ENCODE measurements around the gene ADAM29.

ADAM29 gene

DNA sequence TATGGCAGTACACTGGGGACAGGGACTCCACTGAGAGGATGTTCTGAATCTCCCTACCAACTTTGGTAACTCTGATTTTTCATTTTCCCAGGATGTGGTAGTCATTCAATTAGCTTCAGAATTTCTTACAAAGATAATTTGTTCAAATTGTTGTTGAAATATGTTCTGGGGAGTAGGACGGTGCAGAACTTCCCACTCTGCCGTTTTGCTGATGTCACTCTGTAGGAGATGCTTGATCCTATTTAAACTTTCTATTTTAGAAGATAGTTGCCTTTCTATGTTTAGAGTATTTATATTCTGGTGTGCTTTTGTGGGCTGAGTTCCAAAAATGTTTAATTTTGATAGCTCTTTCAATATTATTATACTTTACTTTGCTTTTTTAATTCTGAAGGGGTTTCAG, 55.2 kb downstream of the ADAM29 start:
- ATAC-seq, result no peak
- TF ChIP-seq GLIS3 (CRISPR knock-in tag; IDR thresholded peaks at IDR 0.05), result no peak
- TF ChIP-seq PPARA (CRISPR knock-in tag; IDR thresholded peaks at IDR 0.05; ENCODE audit: borderline replicate concordance), result no peak
- no peak for TF ChIP-seq ISL1 (CRISPR knock-in tag; IDR thresholded peaks at IDR 0.05)
- no peak for TF ChIP-seq RARB (CRISPR knock-in tag; IDR thresholded peaks at IDR 0.05)
- TF ChIP-seq ZNF565 (CRISPR knock-in tag; conservative IDR thresholded peaks at IDR 0.05; ENCODE audit: low read depth), result no peak
- TF ChIP-seq, protein P1, sequence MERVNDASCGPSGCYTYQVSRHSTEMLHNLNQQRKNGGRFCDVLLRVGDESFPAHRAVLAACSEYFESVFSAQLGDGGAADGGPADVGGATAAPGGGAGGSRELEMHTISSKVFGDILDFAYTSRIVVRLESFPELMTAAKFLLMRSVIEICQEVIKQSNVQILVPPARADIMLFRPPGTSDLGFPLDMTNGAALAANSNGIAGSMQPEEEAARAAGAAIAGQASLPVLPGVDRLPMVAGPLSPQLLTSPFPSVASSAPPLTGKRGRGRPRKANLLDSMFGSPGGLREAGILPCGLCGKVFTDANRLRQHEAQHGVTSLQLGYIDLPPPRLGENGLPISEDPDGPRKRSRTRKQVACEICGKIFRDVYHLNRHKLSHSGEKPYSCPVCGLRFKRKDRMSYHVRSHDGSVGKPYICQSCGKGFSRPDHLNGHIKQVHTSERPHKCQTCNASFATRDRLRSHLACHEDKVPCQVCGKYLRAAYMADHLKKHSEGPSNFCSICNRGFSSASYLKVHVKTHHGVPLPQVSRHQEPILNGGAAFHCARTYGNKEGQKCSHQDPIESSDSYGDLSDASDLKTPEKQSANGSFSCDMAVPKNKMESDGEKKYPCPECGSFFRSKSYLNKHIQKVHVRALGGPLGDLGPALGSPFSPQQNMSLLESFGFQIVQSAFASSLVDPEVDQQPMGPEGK (CRISPR knock-in tag; IDR thresholded peaks at IDR 0.05; ENCODE audit: borderline replicate concordance), result no peak
- no peak for TF ChIP-seq BACH2 (CRISPR knock-in tag; IDR thresholded peaks at IDR 0.05; ENCODE audit: borderline replicate concordance)
- TF ChIP-seq, protein P2, sequence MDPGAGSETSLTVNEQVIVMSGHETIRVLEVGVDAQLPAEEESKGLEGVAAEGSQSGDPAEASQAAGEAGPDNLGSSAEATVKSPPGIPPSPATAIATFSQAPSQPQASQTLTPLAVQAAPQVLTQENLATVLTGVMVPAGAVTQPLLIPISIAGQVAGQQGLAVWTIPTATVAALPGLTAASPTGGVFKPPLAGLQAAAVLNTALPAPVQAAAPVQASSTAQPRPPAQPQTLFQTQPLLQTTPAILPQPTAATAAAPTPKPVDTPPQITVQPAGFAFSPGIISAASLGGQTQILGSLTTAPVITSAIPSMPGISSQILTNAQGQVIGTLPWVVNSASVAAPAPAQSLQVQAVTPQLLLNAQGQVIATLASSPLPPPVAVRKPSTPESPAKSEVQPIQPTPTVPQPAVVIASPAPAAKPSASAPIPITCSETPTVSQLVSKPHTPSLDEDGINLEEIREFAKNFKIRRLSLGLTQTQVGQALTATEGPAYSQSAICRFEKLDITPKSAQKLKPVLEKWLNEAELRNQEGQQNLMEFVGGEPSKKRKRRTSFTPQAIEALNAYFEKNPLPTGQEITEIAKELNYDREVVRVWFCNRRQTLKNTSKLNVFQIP (CRISPR knock-in tag; IDR thresholded peaks at IDR 0.05; ENCODE audit: borderline replicate concordance, low read depth), result no peak
- TF ChIP-seq ZC3H10 (CRISPR knock-in tag; IDR thresholded peaks at IDR 0.05), result no peak
- TF ChIP-seq, protein P3, sequence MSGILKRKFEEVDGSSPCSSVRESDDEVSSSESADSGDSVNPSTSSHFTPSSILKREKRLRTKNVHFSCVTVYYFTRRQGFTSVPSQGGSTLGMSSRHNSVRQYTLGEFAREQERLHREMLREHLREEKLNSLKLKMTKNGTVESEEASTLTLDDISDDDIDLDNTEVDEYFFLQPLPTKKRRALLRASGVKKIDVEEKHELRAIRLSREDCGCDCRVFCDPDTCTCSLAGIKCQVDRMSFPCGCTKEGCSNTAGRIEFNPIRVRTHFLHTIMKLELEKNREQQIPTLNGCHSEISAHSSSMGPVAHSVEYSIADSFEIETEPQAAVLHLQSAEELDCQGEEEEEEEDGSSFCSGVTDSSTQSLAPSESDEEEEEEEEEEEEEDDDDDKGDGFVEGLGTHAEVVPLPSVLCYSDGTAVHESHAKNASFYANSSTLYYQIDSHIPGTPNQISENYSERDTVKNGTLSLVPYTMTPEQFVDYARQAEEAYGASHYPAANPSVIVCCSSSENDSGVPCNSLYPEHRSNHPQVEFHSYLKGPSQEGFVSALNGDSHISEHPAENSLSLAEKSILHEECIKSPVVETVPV (CRISPR knock-in tag; IDR thresholded peaks at IDR 0.05), result no peak
- TF ChIP-seq, protein P4, sequence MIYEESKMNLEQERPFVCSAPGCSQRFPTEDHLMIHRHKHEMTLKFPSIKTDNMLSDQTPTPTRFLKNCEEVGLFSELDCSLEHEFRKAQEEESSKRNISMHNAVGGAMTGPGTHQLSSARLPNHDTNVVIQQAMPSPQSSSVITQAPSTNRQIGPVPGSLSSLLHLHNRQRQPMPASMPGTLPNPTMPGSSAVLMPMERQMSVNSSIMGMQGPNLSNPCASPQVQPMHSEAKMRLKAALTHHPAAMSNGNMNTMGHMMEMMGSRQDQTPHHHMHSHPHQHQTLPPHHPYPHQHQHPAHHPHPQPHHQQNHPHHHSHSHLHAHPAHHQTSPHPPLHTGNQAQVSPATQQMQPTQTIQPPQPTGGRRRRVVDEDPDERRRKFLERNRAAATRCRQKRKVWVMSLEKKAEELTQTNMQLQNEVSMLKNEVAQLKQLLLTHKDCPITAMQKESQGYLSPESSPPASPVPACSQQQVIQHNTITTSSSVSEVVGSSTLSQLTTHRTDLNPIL (CRISPR knock-in tag; IDR thresholded peaks at IDR 0.05; ENCODE audit: low read depth), result no peak
- TF ChIP-seq ZFP30 (CRISPR knock-in tag; IDR thresholded peaks at IDR 0.05), result no peak
- TF ChIP-seq, protein P5, sequence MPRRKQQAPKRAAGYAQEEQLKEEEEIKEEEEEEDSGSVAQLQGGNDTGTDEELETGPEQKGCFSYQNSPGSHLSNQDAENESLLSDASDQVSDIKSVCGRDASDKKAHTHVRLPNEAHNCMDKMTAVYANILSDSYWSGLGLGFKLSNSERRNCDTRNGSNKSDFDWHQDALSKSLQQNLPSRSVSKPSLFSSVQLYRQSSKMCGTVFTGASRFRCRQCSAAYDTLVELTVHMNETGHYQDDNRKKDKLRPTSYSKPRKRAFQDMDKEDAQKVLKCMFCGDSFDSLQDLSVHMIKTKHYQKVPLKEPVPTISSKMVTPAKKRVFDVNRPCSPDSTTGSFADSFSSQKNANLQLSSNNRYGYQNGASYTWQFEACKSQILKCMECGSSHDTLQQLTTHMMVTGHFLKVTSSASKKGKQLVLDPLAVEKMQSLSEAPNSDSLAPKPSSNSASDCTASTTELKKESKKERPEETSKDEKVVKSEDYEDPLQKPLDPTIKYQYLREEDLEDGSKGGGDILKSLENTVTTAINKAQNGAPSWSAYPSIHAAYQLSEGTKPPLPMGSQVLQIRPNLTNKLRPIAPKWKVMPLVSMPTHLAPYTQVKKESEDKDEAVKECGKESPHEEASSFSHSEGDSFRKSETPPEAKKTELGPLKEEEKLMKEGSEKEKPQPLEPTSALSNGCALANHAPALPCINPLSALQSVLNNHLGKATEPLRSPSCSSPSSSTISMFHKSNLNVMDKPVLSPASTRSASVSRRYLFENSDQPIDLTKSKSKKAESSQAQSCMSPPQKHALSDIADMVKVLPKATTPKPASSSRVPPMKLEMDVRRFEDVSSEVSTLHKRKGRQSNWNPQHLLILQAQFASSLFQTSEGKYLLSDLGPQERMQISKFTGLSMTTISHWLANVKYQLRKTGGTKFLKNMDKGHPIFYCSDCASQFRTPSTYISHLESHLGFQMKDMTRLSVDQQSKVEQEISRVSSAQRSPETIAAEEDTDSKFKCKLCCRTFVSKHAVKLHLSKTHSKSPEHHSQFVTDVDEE (CRISPR knock-in tag; IDR thresholded peaks at IDR 0.05), result no peak

DNA sequence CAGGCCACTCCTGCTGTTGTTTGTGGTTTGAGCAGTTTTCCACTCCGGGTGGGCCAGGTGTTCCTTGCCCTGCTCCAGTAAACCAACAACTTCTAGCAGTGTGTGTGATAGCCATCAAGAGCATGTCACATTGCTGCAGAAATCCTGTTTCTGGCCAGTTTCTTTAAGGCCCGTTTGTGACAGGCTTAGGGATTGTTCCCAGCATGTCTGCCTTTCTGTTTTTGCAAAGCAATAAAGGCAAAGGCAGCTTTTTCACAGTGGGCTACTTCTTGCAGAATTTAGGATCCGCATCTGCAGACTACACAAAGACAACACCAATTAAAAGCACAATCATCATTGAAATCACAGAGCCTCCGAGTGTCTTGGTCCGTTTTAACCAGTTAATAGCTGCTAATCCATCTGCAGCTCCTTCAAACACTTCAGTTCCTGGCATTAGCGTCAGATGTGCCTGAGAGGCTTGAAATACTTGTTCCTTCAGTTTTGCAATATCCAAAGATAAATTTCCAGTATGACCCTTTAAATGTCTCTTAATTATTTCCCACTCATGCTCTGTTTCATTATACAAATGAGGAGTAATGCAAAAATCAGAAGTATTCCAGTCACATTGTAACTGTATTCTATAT, 65.1 kb downstream of the ADAM29 start:
- no peak for ATAC-seq
- TF ChIP-seq CSDC2 (CRISPR knock-in tag; IDR thresholded peaks at IDR 0.05) (no peak), PPARA (CRISPR knock-in tag; IDR thresholded peaks at IDR 0.05; ENCODE audit: borderline replicate concordance) (no peak), ESRRG (CRISPR knock-in tag; IDR thresholded peaks at IDR 0.05) (no peak), GLIS3 (CRISPR knock-in tag; IDR thresholded peaks at IDR 0.05) (no peak), ZFP30 (CRISPR knock-in tag; IDR thresholded peaks at IDR 0.05) (no peak), ZNF8 (CRISPR knock-in tag; IDR thresholded peaks at IDR 0.05) (no peak), OSR1 (CRISPR knock-in tag; IDR thresholded peaks at IDR 0.05) (no peak), ZNF565 (CRISPR knock-in tag; conservative IDR thresholded peaks at IDR 0.05; ENCODE audit: low read depth) (no peak), ISL1 (CRISPR knock-in tag; IDR thresholded peaks at IDR 0.05) (no peak), SNAI2 (CRISPR knock-in tag; IDR thresholded peaks at IDR 0.05) (no peak), ZFP3 (CRISPR knock-in tag; IDR thresholded peaks at IDR 0.05) (no peak), ZNF70 (CRISPR knock-in tag; IDR thresholded peaks at IDR 0.05) (no peak), BACH2 (CRISPR knock-in tag; IDR thresholded peaks at IDR 0.05; ENCODE audit: borderline replicate concordance) (no peak)
- TF ChIP-seq, protein P2 (CRISPR knock-in tag; IDR thresholded peaks at IDR 0.05; ENCODE audit: borderline replicate concordance, low read depth), result no peak
- TF ChIP-seq, protein P1 (CRISPR knock-in tag; IDR thresholded peaks at IDR 0.05; ENCODE audit: borderline replicate concordance), result no peak
- TF ChIP-seq, protein P4 (CRISPR knock-in tag; IDR thresholded peaks at IDR 0.05; ENCODE audit: low read depth), result no peak
- TF ChIP-seq, protein P5 (CRISPR knock-in tag; IDR thresholded peaks at IDR 0.05), result no peak

Data from SK-N-SH treated with all-trans-retinoic acid at 6 μM for 48 hours (cell line).